Suprapubic skin (tissue), 3 donors: ENCODE data around the gene MEF2C.

Experiments used
- EP300 ChIP-seq: sonication (generic); formaldehyde crosslinking; IDR thresholded peaks from one replicate; pipeline ENCODE4 v1.6.1; 2017; ENCODE audit warnings: antibody characterized with exemption
- TF ChIP-seq, protein P1 (sequence below), 2 donors: fragments of 200-600 bp in 1 of 2; fragments of 450-650 bp in 1 of 2; sonication (generic) in 1 of 2; IDR thresholded peaks; one replicate each; pipeline ENCODE4 v1.5.1; 2016 to 2019; ENCODE audit warnings: antibody characterized with exemption in 2 of 2, mild to moderate bottlenecking in 1 of 2, moderate library complexity in 1 of 2

DNA sequence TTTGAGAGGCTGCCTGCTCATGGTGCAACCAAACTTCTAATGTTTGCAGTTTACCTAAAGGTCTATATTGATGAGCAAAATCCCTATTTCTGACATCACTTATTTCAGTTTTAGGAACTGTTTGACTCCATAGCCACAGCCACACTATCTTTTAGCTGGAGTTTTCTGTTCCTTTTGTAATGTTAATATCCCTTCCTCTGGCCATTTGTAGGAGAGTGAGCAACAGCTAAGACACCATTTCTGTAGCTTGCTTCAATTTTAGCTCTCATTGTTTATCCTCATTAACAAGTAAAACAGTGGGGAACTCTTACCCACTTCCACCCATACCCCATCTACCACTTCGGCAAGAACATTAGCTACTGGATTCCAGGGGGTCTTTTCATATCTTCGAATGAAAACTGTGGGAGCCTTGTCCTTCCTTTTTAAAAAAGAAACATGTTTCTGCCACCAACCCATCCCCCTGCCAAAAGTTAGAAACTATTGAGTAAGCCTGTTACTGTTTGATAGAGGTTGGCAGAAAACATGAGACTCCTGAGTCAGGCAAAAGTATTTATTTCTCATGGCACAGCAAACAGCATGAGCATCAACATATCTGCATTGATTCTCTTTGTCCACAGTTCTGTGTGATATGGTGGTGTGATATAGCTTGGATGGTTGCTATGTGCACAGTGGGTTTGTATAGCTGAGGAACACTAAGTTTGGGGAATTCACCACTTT, 174.1 kb downstream of the MEF2C start:
- TF ChIP-seq EP300 = no peak
- TF ChIP-seq, protein P1, sequence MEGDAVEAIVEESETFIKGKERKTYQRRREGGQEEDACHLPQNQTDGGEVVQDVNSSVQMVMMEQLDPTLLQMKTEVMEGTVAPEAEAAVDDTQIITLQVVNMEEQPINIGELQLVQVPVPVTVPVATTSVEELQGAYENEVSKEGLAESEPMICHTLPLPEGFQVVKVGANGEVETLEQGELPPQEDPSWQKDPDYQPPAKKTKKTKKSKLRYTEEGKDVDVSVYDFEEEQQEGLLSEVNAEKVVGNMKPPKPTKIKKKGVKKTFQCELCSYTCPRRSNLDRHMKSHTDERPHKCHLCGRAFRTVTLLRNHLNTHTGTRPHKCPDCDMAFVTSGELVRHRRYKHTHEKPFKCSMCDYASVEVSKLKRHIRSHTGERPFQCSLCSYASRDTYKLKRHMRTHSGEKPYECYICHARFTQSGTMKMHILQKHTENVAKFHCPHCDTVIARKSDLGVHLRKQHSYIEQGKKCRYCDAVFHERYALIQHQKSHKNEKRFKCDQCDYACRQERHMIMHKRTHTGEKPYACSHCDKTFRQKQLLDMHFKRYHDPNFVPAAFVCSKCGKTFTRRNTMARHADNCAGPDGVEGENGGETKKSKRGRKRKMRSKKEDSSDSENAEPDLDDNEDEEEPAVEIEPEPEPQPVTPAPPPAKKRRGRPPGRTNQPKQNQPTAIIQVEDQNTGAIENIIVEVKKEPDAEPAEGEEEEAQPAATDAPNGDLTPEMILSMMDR (IDR thresholded peaks at IDR 0.05) = no peak
